ENCODE data around the gene ZNF564. TPM values are rescaled to one million over a fixed set of nuclear protein-coding genes. Genes with fewer than 3 reads are reported as not detected.
A peak's percentile ranks its signal among the peaks of the same experiment; 100 is the strongest.

Gene ZNF564
- total and polyA plus RNA-seq, 2 of the 13 experiments (the other 11 are each of a cell fraction or from before 2014, with no cell fraction given) = 2.3 to 11.1 TPM

GRCh38 chr19:12564016-12564664 lies 12.9 kb upstream of the ZNF564 start (continued):
- TF ChIP-seq ZNF275 (CRISPR knock-in tag; IDR thresholded peaks at IDR 0.05; ENCODE audit: borderline replicate concordance) (no peak), YEATS2 (CRISPR knock-in tag; IDR thresholded peaks at IDR 0.05; ENCODE audit: borderline replicate concordance) (no peak), RBAK (CRISPR knock-in tag; IDR thresholded peaks at IDR 0.05) (no peak), THAP8 (CRISPR knock-in tag; IDR thresholded peaks at IDR 0.05; ENCODE audit: borderline replicate concordance) (no peak), KDM3A (CRISPR knock-in tag; IDR thresholded peaks at IDR 0.05; ENCODE audit: low read depth) (peak; percentile 54; the same call in 1 of the 2 replicates), HOXA3 (CRISPR knock-in tag; IDR thresholded peaks at IDR 0.05) (no peak; the same call in 1 of the 2 replicates), IKZF5 (CRISPR knock-in tag; IDR thresholded peaks at IDR 0.05) (no peak), FOSL2 (CRISPR knock-in tag; IDR thresholded peaks at IDR 0.05) (peak; percentile 15; the same call in 1 of the 2 replicates), ARID5B (CRISPR knock-in tag; IDR thresholded peaks at IDR 0.05) (peak; percentile 15; the same call in 1 of the 2 replicates), ZBTB8A (CRISPR knock-in tag; IDR thresholded peaks at IDR 0.05; ENCODE audit: borderline replicate concordance, low read depth) (no peak), CTCF (CRISPR knock-in tag; IDR thresholded peaks at IDR 0.05) (peak; percentile 97), ZBTB43 (CRISPR knock-in tag; conservative IDR thresholded peaks at IDR 0.05) (no peak), ZNF841 (CRISPR knock-in tag; IDR thresholded peaks at IDR 0.05; ENCODE audit: borderline replicate concordance) (no peak), ZNF451 (CRISPR knock-in tag; IDR thresholded peaks at IDR 0.05) (no peak), TEAD3 (CRISPR knock-in tag; optimal IDR thresholded peaks at IDR 0.05; ENCODE audit: borderline replicate concordance) (peak; percentile 60), ZNF20 (CRISPR knock-in tag; IDR thresholded peaks at IDR 0.05) (no peak), MXI1 (IDR thresholded peaks at IDR 0.05; ENCODE audit: borderline replicate concordance, low read depth, low read length) (peak; percentile 27; the same call in 1 of the 3 replicates)
